ENCODE data around the gene KNSTRN.

KNSTRN gene

GRCh38 chr15:40382580-40383456 lies at the start of gene KNSTRN:
TSS of gene KNSTRN (plus strand) at chr15:40382721. CDS start at chr15:40382836, 115 bp downstream.
- DNase-seq (ENCODE audit: low read depth), result peak; percentile 72

DNA sequence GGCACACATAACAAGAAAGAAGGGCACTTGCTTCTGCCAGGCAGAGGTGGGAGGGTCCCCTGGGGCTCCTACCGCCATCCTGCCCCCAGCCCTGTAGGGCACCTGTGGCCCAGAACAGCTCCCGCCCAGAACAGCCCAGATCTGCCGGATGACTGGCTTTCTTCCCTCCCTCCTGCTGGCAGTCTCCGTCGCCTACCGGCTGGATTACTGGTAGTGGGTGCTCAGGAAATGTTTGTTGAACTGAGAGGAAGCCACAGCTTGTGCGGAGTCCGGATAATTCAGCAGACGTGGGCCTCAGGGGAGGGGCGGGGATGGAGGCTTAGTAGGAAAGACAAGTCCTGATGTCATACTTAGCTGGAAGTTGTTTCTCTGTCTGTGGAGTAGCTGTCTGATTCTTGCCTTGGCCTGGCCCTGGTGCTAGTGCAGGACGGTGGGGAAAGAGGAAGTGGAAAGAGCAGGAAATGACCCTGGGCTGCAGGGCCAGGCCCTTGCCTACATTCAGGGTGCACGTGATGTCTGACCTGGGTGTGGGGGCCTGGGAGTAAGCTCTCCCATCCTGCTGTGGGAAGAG lies 48.5 kb upstream of the KNSTRN start:
- no peak for DNase-seq (ENCODE audit: low read depth)

- DNase-seq (ENCODE audit: low read depth), result no peak
These were observed 48.0 kb upstream of the KNSTRN start for GRCh38 chr15:40334541-40334940.

DNA sequence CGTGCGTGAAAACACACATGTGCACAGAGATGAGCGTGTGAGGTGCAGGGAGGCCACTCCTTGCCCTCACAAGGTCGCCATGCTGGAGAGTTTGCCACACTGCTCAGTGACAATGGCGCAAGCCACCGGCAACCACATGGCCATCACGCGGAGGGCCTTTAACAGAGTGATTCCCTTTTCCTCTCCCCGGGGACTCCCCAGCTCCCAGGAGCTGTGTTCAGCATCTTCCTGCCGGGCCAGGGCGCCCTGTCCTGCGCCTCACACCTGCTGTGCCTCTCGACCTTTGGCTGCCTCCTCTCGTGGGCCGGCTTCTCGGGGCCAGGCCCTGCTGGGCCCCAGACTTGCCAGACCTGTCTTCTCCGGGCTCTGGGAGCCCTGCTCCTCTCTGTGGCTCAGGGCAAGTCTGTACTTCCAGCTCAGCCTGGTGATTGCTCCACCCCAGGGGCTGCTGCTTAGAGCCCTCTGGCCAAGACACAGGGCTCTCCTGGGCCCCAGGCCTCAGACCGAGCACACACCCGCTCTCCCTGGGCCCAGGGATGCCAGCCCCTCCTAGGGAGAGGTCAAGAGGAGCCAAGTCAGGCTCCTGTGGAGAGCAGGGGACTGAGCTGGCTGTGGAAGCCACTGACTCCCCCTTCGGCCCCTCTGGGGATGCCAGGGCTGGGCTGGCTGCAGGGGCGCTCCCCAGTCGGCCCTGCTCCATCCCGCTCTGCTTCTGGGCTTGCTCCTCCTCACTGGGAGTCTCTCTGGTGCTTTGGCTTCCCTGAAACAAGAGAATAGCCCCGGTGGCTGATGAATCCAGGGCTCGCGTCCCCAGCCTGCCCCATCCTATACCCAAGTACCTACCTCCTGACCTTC lies 47.4 kb upstream of the KNSTRN start:
- no peak for DNase-seq (ENCODE audit: low read depth)

DNA sequence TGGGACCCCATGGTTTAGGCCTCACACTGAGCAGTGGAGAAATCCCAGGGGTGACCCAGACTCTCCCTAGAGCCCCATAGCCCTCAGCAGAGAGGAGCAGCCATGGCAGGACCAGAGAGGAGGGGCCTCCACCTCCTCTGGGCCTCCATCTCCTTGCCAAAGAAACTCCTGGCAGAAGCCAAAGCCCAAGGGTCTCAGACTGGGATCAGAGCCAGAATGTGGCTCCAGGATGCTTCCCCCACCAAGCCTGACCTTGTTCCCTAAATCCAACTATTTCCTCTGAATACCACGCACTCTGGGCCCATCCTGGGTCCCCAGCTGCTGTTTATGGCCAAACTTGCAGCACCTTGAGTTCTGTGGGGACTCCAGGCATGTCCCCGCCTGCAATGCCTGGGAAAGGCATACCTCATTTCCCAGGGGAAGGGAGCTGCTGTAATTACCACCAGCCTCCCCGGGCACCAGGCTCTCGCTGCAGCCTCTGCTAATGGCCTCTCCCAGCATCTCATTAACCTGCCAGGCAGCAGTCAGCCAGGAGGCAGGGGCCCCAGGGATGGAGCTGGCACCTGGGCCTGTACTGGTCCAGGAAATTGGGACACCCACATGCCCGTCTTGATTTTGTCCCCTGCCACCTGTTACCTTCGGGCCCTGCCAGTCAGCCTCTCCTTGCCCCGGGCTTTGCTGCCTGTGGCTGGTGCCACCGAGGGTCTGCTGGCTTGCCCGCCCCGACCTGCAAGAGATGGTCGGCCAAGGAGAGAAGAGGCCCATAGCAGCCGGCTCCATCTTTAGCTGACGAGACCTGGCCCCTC lies 46.4 kb upstream of the KNSTRN start:
- DNase-seq (ENCODE audit: low read depth), result no peak

GRCh38 chr15:40336744-40337122 lies 45.8 kb upstream of the KNSTRN start:
- no peak for DNase-seq (ENCODE audit: low read depth)

- DNase-seq (ENCODE audit: low read depth), result no peak
These were observed 44.9 kb upstream of the KNSTRN start for GRCh38 chr15:40337597-40337996.

DNA sequence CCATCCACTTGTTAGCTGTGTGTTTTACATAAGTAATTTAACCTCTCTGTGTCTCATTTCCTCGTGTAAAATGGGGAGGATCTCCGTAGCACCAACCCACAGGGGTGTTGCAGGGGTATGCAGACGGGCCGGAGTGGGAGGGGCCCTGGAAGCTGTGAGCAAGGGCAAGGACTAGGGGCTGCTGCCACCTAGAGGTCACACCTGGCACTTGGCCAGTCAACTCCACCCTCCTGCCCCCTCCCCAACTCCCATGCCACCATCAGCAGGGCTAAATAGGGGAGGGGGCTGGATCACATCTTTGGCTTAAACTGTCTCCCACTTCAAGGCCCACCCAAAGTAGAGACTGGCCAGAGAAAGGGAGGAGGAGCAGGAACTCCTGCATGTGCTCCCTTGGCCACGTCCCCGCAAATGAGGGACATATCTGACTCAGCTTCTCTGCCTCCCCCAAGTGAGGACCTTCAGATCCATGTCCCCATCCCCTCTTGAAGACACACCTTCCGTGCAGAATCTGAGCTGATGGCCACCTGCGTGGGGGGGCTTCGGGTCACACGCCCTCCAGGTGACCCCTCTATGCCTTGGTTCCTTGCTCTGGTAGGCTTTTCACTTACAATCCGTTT lies 44.4 kb upstream of the KNSTRN start:
- DNase-seq (ENCODE audit: low read depth), result no peak

- no peak for DNase-seq (ENCODE audit: low read depth)
These were observed 43.5 kb upstream of the KNSTRN start for GRCh38 chr15:40338921-40339620.

DNA sequence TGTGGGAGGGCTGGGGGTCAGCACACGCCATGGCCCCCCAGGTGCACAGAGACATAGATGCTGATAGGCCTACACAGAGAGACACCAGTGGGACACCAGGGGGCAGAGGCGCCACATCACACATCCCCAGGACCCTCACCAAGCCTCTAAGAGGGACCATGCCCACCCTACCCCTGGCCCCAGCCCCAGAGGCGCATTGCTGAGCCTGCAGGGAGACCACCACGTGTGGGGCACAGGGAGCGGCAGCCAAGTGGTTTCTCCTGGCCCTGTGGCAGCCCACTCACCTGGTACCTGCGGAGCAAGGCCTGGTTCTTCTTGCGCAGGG lies 42.9 kb upstream of the KNSTRN start:
- DNase-seq (ENCODE audit: low read depth), result no peak

GRCh38 chr15:40340038-40340739 lies 42.3 kb upstream of the KNSTRN start:
- DNase-seq (ENCODE audit: low read depth), result no peak

DNA sequence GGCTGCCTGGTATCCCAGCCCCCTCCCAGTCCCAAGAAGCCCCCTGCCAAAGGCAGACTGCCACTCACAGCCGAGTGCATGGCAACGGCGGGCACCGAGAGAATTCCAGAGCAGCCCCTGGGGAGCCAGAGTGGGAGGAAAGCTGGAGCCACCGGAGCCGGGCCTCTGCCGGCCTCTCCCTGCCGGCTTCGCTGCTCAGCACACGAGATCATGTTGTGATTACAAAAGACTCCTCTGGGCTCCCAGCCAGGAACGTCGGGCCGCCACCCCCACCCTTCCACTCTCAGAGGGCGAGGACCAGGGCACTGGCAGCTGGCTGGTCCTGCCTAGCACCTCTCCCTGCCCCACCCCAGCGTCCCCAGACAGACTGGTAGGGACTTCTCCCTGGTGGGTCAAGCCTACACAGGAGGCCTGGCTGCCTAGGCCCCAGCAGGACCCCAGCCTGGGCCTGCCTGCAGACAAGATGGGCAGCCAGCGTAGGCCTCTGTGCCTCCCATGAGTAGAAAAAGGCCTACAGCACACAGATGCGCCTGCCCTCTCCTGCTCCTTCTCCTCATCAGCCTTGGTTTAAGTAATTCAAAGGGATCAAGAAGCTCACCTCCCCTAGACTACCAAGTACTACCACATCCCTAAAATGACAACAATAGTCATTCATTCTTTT lies 41.7 kb upstream of the KNSTRN start, which contains the start of gene CCDC9B:
CCDC9B (minus strand) TSS at position 200 of the 661 bp plus-strand sequence; CDS start at position 80, 120 bp downstream.
- DNase-seq (ENCODE audit: low read depth), result no peak

DNA sequence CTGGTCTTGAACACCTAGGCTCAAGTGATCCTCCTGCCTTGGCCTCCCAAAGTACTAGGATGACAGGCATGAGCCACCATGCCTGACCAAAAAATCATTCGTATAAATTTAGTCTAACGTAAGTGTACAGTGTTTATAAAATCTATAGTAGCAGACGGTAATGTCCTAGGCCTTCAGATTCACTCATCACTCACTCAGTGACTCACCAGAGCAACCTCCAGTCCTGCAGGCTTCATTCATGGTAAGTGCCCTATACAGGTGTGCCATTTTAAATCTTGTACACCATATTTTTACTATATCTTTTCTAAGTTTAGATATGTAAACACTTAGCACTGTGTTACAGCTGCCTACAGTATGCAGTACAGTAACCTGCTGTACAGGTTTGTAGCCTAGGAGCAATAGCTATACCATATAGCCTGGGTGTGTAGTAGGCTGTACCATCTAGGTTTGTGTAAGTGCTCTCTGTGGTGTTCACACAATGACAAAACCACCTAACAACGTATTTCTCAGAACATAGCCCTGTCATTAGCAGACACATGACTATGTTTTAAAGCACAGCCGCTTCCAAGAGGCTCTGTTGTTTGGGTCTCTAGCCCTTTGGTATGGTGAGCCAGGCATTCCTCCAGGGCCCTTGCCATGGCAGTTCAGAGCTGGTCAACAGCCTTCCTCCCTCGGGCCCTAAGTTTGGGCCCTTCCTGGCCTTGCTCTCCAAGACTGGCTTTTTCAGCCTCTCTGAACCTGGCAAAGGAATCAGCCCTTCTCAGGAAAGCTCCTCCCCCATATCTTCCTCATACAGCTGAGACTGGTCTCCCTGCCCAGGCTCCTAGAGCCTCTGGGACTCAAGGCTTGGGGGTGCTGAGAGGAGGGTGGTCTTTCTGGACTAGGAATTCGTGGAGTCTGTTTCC lies 39.9 kb upstream of the KNSTRN start:
- DNase-seq (ENCODE audit: low read depth), result no peak

DNA sequence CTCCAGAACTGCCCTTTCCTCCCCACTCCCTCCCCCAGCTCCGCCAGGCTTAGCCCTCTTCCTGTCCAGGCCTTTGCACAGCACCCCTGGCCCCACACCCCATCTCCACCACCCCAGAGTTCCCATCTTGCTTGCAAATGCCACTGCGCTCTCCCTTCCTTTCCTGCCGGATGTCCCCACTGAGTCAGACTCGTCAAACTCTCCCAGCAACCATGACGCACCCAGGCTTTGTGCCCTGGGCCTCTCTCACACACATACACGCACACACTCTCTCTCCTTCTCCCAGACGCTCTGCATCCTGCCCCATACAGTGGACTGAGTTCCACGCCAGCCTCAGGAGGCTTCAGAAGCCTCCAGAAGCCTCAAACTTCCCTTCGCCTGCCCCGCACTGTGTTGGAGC lies 39.0 kb upstream of the KNSTRN start:
- no peak for DNase-seq (ENCODE audit: low read depth)

- no peak for DNase-seq (ENCODE audit: low read depth)
These were observed 38.3 kb upstream of the KNSTRN start for GRCh38 chr15:40344217-40344616.

- no peak for DNase-seq (ENCODE audit: low read depth)
These were observed 37.8 kb upstream of the KNSTRN start for GRCh38 chr15:40344631-40345120.

GRCh38 chr15:40345225-40345866 lies 37.2 kb upstream of the KNSTRN start:
- DNase-seq (ENCODE audit: low read depth), result no peak

All from stimulated activated CD8-positive, alpha-beta memory T cell treated with anti-CD3 and anti-CD28 coated beads, Interleukin-15, amount 100 ng/mL, for 24 hours (primary cell).